HepG2 (cell line): ENCODE results near the gene ATOH8. TPM values are rescaled to one million over a fixed set of nuclear protein-coding genes. Genes with fewer than 3 reads are reported as not detected.

ENCODE experiments used
- ATAC-seq: fragments of 200-7000 bp; cut with Tn5 transposase; 3 replicates; pipeline ENCODE4 v1.9.1; 2020; ENCODE audit warnings: mild to moderate bottlenecking, moderate library complexity
- BruUV-seq: library from RNA; stranded (reverse); fragments of 400-500 nt; replicated peaks from 2 replicates; lab custom pipeline; 2021; lab: Mats Ljungman, UMichigan
- CTCF ChIA-PET: fragments of 300-600 bp; formaldehyde crosslinking; extraction: SDS; loops from one replicate; lab custom pipeline; 2021; ENCODE audit warnings: low total read pairs, inconsistent platforms, low intra/inter-chr PET ratio; lab: Yijun Ruan, JAX
- POLR2A ChIA-PET: fragments of 350-600 bp; sonication (Branson Sonifier 250); formaldehyde crosslinking; loops from one replicate; lab custom pipeline; 2020; ENCODE audit warnings: antibody characterized with exemption, inconsistent platforms; lab: Yijun Ruan, JAX
- DNase-seq: peaks from one replicate; pipeline ENCODE4 v3.0.0-alpha.2; 2015; ENCODE audit warnings: low spot score
- FAIRE-seq: peaks from 3 replicates; lab custom pipeline; 2011; peaks lifted over from hg19 to GRCh38; lab: Jason Lieb, UNC
- H2AFZ ChIP-seq: one replicate; pipeline ENCODE4 v1.6.1; 2011; ENCODE audit warnings: low read length, inconsistent platforms
- H3K27ac ChIP-seq: fragments of 300-600 bp; 3 replicates; pipeline ENCODE4 v1.8.0; 2011; ENCODE audit warnings: mixed run types, mild to moderate bottlenecking, mixed read lengths, low read length, inconsistent platforms; ENCODE audit not compliant: insufficient read depth; ENCODE audit errors: extremely low read length
- H3K27me3 ChIP-seq, 2 experiments: fragments of 200-600 bp in 1 of 2; 2 replicates in 1 of 2; 3 replicates in 1 of 2; pipeline versions ENCODE4 v1.6.0 to v1.8.0; 2011; ENCODE audit warnings: low read length in 2 of 2, mild to moderate bottlenecking in 2 of 2, moderate library complexity in 2 of 2, inconsistent platforms in 1 of 2; ENCODE audit not compliant: insufficient read depth in 2 of 2, control insufficient read depth in 1 of 2
- H3K36me3 ChIP-seq, 2 experiments: fragments of 200-600 bp in 1 of 2; replicated peaks in 1 of 2; 2 replicates in 1 of 2; 3 replicates in 1 of 2; pipeline versions ENCODE4 v1.5.1 to v1.8.0; 2011; ENCODE audit warnings: low read length in 2 of 2, inconsistent platforms in 1 of 2; ENCODE audit not compliant: insufficient read depth in 2 of 2, control insufficient read depth in 1 of 2
- H3K4me1 ChIP-seq: 2 replicates; pipeline ENCODE4 v1.5.1; 2012; ENCODE audit warnings: low read length, inconsistent platforms; ENCODE audit not compliant: insufficient read depth
- H3K4me2 ChIP-seq: 2 replicates; pipeline ENCODE4 v1.6.0; 2011; ENCODE audit warnings: low read depth, low read length, inconsistent platforms
- H3K4me3 ChIP-seq, 3 experiments: fragments of 200-600 bp in 1 of 3; sonication (generic), shearing (Covaris generic) in 1 of 3; replicated peaks in 1 of 3; 2 replicates each; pipeline ENCODE4 v1.5.1; 2011 to 2016; ENCODE audit warnings: low read length in 3 of 3, inconsistent platforms in 2 of 3, low read depth in 2 of 3, mild to moderate bottlenecking in 2 of 3, control low read depth in 1 of 3, mixed read lengths in 1 of 3; ENCODE audit not compliant: insufficient read depth in 1 of 3
- H3K79me2 ChIP-seq: one replicate; pipeline ENCODE4 v1.6.1; 2011; ENCODE audit warnings: low read length, inconsistent platforms; ENCODE audit not compliant: insufficient read depth
- H3K9ac ChIP-seq: 2 replicates; pipeline ENCODE4 v1.6.0; 2011; ENCODE audit warnings: mild to moderate bottlenecking, low read depth, low read length, inconsistent platforms; ENCODE audit not compliant: insufficient read depth
- H3K9me3 ChIP-seq: 2 replicates; pipeline ENCODE4 v1.5.1; 2012; ENCODE audit warnings: mild to moderate bottlenecking, low read length
- H4K20me1 ChIP-seq: 2 replicates; pipeline ENCODE4 v1.6.0; 2011; ENCODE audit warnings: inconsistent platforms, mild to moderate bottlenecking, low read length, moderate library complexity; ENCODE audit not compliant: insufficient read depth
- ATAD3A ChIP-seq: sonication (generic); formaldehyde crosslinking; IDR thresholded peaks from 2 replicates; pipeline ENCODE4 v1.4.0; 2020; ENCODE audit warnings: missing genetic modification reagents
- KMT2B ChIP-seq: IDR thresholded peaks from 2 replicates; pipeline ENCODE4 v1.6.1; 2016; ENCODE audit warnings: missing genetic modification reagents, missing compliant biosample characterization
- RAD21 ChIP-seq: fragments of 450-650 bp; formaldehyde crosslinking; IDR thresholded peaks from 2 replicates; pipeline ENCODE4 v1.5.0; 2020; ENCODE audit warnings: mild to moderate bottlenecking
- TCF7L2 ChIP-seq: IDR thresholded peaks from 2 replicates; pipeline ENCODE4 v1.6.1; 2011; ENCODE audit warnings: mild to moderate bottlenecking, low read depth, low read length, moderate library complexity
- XRCC5 ChIP-seq: fragments of 200-400 bp; formaldehyde crosslinking; optimal IDR thresholded peaks from 2 replicates; pipeline ENCODE3; 2017; ENCODE audit warnings: mild to moderate bottlenecking, low read length
- ZBTB42 ChIP-seq: sonication (generic); formaldehyde crosslinking; IDR thresholded peaks from 2 replicates; pipeline ENCODE4 v1.5.0; 2020; ENCODE audit warnings: mild to moderate bottlenecking, missing genetic modification reagents
- ZBTB7B ChIP-seq: sonication (generic); formaldehyde crosslinking; IDR thresholded peaks from 2 replicates; pipeline ENCODE4 v1.4.0; 2020; ENCODE audit warnings: missing genetic modification reagents
- ZNF121 ChIP-seq: sonication (generic); formaldehyde crosslinking; IDR thresholded peaks from 2 replicates; pipeline ENCODE4 v1.5.0; 2020; ENCODE audit warnings: mild to moderate bottlenecking, missing genetic modification reagents
- ZNF251 ChIP-seq: sonication (generic); formaldehyde crosslinking; IDR thresholded peaks from 2 replicates; pipeline ENCODE4 v1.9.0; 2021; ENCODE audit warnings: mild to moderate bottlenecking, missing genetic modification reagents
- ZNF570 ChIP-seq: sonication (generic); formaldehyde crosslinking; IDR thresholded peaks from 2 replicates; pipeline ENCODE4 v1.4.0; 2020; ENCODE audit warnings: mild to moderate bottlenecking, missing genetic modification reagents, borderline replicate concordance
- ZNF773 ChIP-seq: sonication (generic); formaldehyde crosslinking; IDR thresholded peaks from 2 replicates; pipeline ENCODE4 v1.4.0; 2020; ENCODE audit warnings: missing genetic modification reagents, borderline replicate concordance
- ZNF781 ChIP-seq: sonication (generic); formaldehyde crosslinking; IDR thresholded peaks from 2 replicates; pipeline ENCODE4 v1.5.1; 2020; ENCODE audit warnings: borderline replicate concordance, mild to moderate bottlenecking, missing genetic modification reagents; ENCODE audit errors: not compliant biosample characterization
- ZZZ3 ChIP-seq: sonication (generic); formaldehyde crosslinking; IDR thresholded peaks from 2 replicates; pipeline ENCODE4 v1.4.0; 2020; ENCODE audit warnings: missing genetic modification reagents, mild to moderate bottlenecking, borderline replicate concordance
- WGBS: methylation state at CpG from one replicate; pipeline ENCODE4 v1.1.6; 2017; ENCODE audit warnings: low lambda C conversion rate; 5-methylcytosine and 5-hydroxymethylcytosine counted together
- in situ Hi-C: cut with HindIII; loops from 2 replicates; pipeline ENCODE4 v1.10.0; 2017; ENCODE audit warnings: low pct_unique_long_range_greater_than_20kb; ENCODE audit not compliant: extremely low pct_ligation_motif_present
- intact Hi-C: fragments of 100-400 bp; cut with micrococcal nuclease; formaldehyde crosslinking; loops from one replicate; pipeline ENCODE4 v1.10.0; 2022; ENCODE audit not compliant: unreplicated experiment
- polyA plus RNA-seq, 8 experiments: library from polyadenylated mRNA; depleted of rRNA in 3 of 8; stranded (reverse) in 7 of 8; unstranded in 1 of 8; fragments of >200 nt; fragmentation: Illumina TruSeq in 4 of 8; extraction: Trizol in 4 of 8; gene quantifications; 2 replicates each; pipeline versions ENCODE4 v1.2.1 to v1.2.3, GENCODE V29; 2011 to 2016; ENCODE audit warnings: low read depth in 4 of 8, missing spikeins in 1 of 8, mixed read lengths in 1 of 8; ENCODE audit not compliant: insufficient read depth in 1 of 8
- total RNA-seq, 5 experiments: library from RNA; depleted of rRNA; stranded (reverse); fragments of >200 nt; fragmentation: Illumina TruSeq; extraction: Trizol; gene quantifications; 2 replicates each; pipeline ENCODE4 v1.2.3, GENCODE V29; 2016; ENCODE audit warnings: low read depth in 1 of 5
- TF ChIP-seq, protein P1 (sequence below), 2 experiments: sonication (generic) in 1 of 2; formaldehyde crosslinking in 1 of 2; IDR thresholded peaks; 2 replicates each; pipeline versions ENCODE4 v1.5.1 to v1.6.1; 2011 to 2020; ENCODE audit warnings: borderline replicate concordance in 1 of 2, low read depth in 1 of 2, low read length in 1 of 2, mild to moderate bottlenecking in 1 of 2, missing genetic modification reagents in 1 of 2, moderate library complexity in 1 of 2
- TF ChIP-seq, protein P2 (sequence below): sonication (generic); formaldehyde crosslinking; IDR thresholded peaks from 2 replicates; pipeline ENCODE4 v1.4.0; 2020; ENCODE audit warnings: missing genetic modification reagents
- TF ChIP-seq, protein P3 (sequence below): sonication (generic); formaldehyde crosslinking; IDR thresholded peaks from 2 replicates; pipeline ENCODE4 v1.5.0; 2020; ENCODE audit warnings: mild to moderate bottlenecking, missing genetic modification reagents, moderate library complexity
- TF ChIP-seq, protein P4 (sequence below): IDR thresholded peaks from 2 replicates; pipeline ENCODE4 v1.6.1; 2016; ENCODE audit warnings: missing genetic modification reagents, missing compliant biosample characterization

Gene ATOH8
- total and polyA plus RNA-seq, 2 of the 13 experiments (the other 11 are each of a cell fraction or from before 2014, with no cell fraction given): 0.13 to 0.61 TPM

DNA sequence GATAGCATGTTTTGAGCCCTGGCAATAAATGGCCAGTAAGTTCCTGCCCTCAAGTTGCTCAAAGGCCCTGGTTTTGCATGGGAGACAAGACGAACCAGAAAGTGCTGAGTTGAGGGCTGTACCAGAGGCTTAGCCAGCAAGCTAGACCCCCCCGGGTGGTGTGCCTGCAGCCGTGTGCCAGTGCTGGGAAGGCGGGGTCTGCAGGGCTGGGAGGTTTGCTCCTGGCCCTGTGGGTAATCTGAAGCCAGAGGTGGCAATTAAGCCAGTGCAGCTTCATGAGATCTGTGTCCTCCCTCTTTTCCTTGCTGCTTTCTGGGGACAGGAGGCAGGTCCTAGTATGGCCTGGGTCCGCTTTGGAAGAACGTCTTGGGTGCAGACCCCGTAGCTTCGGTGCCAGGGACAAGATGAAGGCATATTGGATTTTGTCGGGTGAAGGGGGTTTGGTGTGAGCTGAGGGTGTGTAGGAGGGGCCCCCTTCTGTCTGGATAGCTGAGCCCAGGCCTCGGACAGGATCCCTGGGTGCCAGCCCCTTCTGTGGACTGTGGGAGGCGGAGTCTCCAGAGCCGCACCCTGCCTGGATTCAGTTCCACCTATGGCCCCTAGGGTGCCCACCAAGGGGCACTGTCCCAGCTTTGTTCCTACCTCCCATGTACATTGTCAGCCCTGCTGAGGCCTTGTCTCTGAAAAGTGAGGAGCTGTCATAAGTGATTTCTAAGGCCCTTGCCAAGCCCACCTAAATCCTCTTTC lies 15.6 kb downstream of the ATOH8 start:
- no peaks in the 10 kb centered on the region for H4K20me1 ChIP-seq
- no peak overlapping the region for H3K27ac ChIP-seq
- H3K27me3 ChIP-seq: no peaks in the 10 kb centered on the region
- no peak overlapping the region for H3K9ac ChIP-seq
- H3K36me3 ChIP-seq: no peaks in the 10 kb centered on the region
- intact Hi-C loops (no loop called here), in situ Hi-C loops (no loop called here)
- H3K9me3 ChIP-seq: no peaks in the 10 kb centered on the region
- no peaks in the 10 kb centered on the region for H3K79me2 ChIP-seq
- peak; percentile 75 for DNase-seq
- no peak overlapping the region for H2AFZ ChIP-seq
- ATAC-seq: peak; percentile 81
- POLR2A ChIA-PET: interaction anchor here (1.3 kb wide), 1 partner anchor 9 kb away, joined by 5 read pairs; no protein-coding TSS in a partner anchor
- FAIRE-seq: peak; percentile 44
- no TSS peak for BruUV-seq
- no peak overlapping the region for H3K4me2 ChIP-seq
- peaks cover 64% of the 10 kb centered on the region for H3K4me1 ChIP-seq
- no peak overlapping the region for H3K4me3 ChIP-seq
- CTCF ChIA-PET: no interaction called here
- WGBS: 70% methylated on average over 9 of the region's 12 CpGs
- TF ChIP-seq KMT2B: no peak
- TF ChIP-seq TCF7L2: no peak
- no peak for TF ChIP-seq ZNF570 (CRISPR knock-in tag)
- TF ChIP-seq ZZZ3: no peak
- TF ChIP-seq, protein P1, sequence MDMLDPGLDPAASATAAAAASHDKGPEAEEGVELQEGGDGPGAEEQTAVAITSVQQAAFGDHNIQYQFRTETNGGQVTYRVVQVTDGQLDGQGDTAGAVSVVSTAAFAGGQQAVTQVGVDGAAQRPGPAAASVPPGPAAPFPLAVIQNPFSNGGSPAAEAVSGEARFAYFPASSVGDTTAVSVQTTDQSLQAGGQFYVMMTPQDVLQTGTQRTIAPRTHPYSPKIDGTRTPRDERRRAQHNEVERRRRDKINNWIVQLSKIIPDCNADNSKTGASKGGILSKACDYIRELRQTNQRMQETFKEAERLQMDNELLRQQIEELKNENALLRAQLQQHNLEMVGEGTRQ (IDR thresholded peaks at IDR 0.05; ENCODE audit: low read depth, low read length): no peak
- TF ChIP-seq, protein P1 (CRISPR knock-in tag; IDR thresholded peaks at IDR 0.05; ENCODE audit: borderline replicate concordance): no peak
- TF ChIP-seq ATAD3A: no peak
- no peak for TF ChIP-seq ZNF781 (CRISPR knock-in tag)
- TF ChIP-seq, protein P2, sequence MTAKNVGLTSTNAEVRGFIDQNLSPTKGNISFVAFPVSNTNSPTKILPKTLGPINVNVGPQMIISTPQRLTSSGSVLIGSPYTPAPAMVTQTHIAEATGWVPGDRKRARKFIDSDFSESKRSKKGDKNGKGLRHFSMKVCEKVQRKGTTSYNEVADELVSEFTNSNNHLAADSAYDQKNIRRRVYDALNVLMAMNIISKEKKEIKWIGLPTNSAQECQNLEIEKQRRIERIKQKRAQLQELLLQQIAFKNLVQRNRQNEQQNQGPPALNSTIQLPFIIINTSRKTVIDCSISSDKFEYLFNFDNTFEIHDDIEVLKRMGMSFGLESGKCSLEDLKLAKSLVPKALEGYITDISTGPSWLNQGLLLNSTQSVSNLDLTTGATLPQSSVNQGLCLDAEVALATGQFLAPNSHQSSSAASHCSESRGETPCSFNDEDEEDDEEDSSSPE (CRISPR knock-in tag): no peak
- no peak for TF ChIP-seq ZBTB42 (CRISPR knock-in tag)
- TF ChIP-seq, protein P3, sequence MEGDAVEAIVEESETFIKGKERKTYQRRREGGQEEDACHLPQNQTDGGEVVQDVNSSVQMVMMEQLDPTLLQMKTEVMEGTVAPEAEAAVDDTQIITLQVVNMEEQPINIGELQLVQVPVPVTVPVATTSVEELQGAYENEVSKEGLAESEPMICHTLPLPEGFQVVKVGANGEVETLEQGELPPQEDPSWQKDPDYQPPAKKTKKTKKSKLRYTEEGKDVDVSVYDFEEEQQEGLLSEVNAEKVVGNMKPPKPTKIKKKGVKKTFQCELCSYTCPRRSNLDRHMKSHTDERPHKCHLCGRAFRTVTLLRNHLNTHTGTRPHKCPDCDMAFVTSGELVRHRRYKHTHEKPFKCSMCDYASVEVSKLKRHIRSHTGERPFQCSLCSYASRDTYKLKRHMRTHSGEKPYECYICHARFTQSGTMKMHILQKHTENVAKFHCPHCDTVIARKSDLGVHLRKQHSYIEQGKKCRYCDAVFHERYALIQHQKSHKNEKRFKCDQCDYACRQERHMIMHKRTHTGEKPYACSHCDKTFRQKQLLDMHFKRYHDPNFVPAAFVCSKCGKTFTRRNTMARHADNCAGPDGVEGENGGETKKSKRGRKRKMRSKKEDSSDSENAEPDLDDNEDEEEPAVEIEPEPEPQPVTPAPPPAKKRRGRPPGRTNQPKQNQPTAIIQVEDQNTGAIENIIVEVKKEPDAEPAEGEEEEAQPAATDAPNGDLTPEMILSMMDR (CRISPR knock-in tag): peak; percentile 31
- peak; percentile 87 for TF ChIP-seq XRCC5
- TF ChIP-seq ZBTB7B: no peak
- TF ChIP-seq ZNF121: no peak
- 0 out of 2 replicates have a peak, but pooled peaks have one; percentile 41 for TF ChIP-seq RAD21
- TF ChIP-seq, protein P4, sequence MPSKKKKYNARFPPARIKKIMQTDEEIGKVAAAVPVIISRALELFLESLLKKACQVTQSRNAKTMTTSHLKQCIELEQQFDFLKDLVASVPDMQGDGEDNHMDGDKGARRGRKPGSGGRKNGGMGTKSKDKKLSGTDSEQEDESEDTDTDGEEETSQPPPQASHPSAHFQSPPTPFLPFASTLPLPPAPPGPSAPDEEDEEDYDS (CRISPR knock-in tag): no peak
- TF ChIP-seq ZNF251: no peak
- TF ChIP-seq ZNF773 (CRISPR knock-in tag): no peak
